ENCODE results near the gene C10orf95. TPM values are rescaled to one million over a fixed set of nuclear protein-coding genes. Genes with fewer than 3 reads are reported as not detected.

The C10orf95 gene
- total RNA-seq, 1 donor from 2014 or later, result 10.3 TPM

- H3K4me3 ChIP-seq (ENCODE audit: low read depth, low read length), result no peak overlapping the region
- no peak for DNase-seq (ENCODE audit: low read depth)
- TF ChIP-seq, protein P1, sequence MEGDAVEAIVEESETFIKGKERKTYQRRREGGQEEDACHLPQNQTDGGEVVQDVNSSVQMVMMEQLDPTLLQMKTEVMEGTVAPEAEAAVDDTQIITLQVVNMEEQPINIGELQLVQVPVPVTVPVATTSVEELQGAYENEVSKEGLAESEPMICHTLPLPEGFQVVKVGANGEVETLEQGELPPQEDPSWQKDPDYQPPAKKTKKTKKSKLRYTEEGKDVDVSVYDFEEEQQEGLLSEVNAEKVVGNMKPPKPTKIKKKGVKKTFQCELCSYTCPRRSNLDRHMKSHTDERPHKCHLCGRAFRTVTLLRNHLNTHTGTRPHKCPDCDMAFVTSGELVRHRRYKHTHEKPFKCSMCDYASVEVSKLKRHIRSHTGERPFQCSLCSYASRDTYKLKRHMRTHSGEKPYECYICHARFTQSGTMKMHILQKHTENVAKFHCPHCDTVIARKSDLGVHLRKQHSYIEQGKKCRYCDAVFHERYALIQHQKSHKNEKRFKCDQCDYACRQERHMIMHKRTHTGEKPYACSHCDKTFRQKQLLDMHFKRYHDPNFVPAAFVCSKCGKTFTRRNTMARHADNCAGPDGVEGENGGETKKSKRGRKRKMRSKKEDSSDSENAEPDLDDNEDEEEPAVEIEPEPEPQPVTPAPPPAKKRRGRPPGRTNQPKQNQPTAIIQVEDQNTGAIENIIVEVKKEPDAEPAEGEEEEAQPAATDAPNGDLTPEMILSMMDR (conservative IDR thresholded peaks at IDR 0.05; ENCODE audit: low read depth, low read length), result no peak
These were observed 14.1 kb upstream of the C10orf95 start for GRCh38 chr10:102465466-102465865.

GRCh38 chr10:102463983-102464382, 12.6 kb upstream of the C10orf95 start:
- TF ChIP-seq, protein P1 (conservative IDR thresholded peaks at IDR 0.05; ENCODE audit: low read depth, low read length), result no peak
- no peak overlapping the region for H3K4me3 ChIP-seq (ENCODE audit: low read depth, low read length)
- DNase-seq (ENCODE audit: low read depth), result no peak

GRCh38 chr10:102462512-102463054, 11.2 kb upstream of the C10orf95 start:
- TF ChIP-seq, protein P1 (conservative IDR thresholded peaks at IDR 0.05; ENCODE audit: low read depth, low read length), result no peak
- no peak overlapping the region for H3K4me3 ChIP-seq (ENCODE audit: low read depth, low read length)
- no peak for DNase-seq (ENCODE audit: low read depth)

GRCh38 chr10:102461187-102462054, 10.1 kb upstream of the C10orf95 start:
- no peak for DNase-seq (ENCODE audit: low read depth)
- H3K4me3 ChIP-seq (ENCODE audit: low read depth, low read length), result peak overlapping the region; percentile 66
- TF ChIP-seq, protein P1 (conservative IDR thresholded peaks at IDR 0.05; ENCODE audit: low read depth, low read length), result no peak

DNA sequence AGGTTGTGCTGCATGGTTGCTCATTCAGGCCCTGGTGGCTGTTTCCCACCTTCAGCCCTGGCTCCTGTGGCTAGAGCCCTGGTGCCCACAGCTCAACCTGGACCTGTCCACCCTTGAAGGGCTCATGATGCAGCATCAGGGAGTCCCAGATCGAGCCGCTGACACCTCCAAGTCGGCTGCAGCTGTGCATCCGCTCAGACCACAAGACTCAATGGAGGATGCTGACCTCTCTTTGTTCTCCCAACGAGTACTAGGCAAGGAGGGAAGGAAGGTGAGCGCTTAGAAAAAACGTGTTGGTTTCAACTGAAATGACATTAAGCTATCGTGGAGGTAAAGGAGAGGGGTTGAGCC, 9.5 kb upstream of the C10orf95 start:
- TF ChIP-seq, protein P1 (conservative IDR thresholded peaks at IDR 0.05; ENCODE audit: low read depth, low read length), result no peak
- peak overlapping the region; percentile 66 for H3K4me3 ChIP-seq (ENCODE audit: low read depth, low read length)
- DNase-seq (ENCODE audit: low read depth), result no peak

GRCh38 chr10:102458656-102459055, 7.3 kb upstream of the C10orf95 start:
- DNase-seq (ENCODE audit: low read depth), result no peak
- H3K4me3 ChIP-seq (ENCODE audit: low read depth, low read length), result no peak overlapping the region
- TF ChIP-seq, protein P1 (conservative IDR thresholded peaks at IDR 0.05; ENCODE audit: low read depth, low read length), result no peak
